IPS-15b (cell line): ENCODE results near the gene MADD.

Experiments used
- H3K27me3 ChIP-seq: one replicate; pipeline ENCODE4 v1.6.1; 2013; ENCODE audit warnings: low read length; ENCODE audit not compliant: control insufficient read depth, insufficient read depth
- H3K36me3 ChIP-seq: one replicate; pipeline ENCODE4 v1.6.1; 2013; ENCODE audit warnings: low read length; ENCODE audit not compliant: control insufficient read depth, insufficient read depth
- H3K4me1 ChIP-seq: one replicate; pipeline ENCODE4 v1.6.1; 2013; ENCODE audit warnings: mild to moderate bottlenecking, low read length; ENCODE audit not compliant: control insufficient read depth, insufficient read depth
- H3K4me3 ChIP-seq: one replicate; pipeline ENCODE4 v1.5.1; 2013; ENCODE audit warnings: low read depth, low read length
- H3K9ac ChIP-seq: one replicate; pipeline ENCODE4 v1.6.1; 2013; ENCODE audit warnings: low read depth, mild to moderate bottlenecking, low read length
- H3K9me3 ChIP-seq: one replicate; pipeline ENCODE4 v1.6.1; 2013; ENCODE audit warnings: mild to moderate bottlenecking, low read length; ENCODE audit not compliant: control insufficient read depth, insufficient read depth

Gene MADD

DNA sequence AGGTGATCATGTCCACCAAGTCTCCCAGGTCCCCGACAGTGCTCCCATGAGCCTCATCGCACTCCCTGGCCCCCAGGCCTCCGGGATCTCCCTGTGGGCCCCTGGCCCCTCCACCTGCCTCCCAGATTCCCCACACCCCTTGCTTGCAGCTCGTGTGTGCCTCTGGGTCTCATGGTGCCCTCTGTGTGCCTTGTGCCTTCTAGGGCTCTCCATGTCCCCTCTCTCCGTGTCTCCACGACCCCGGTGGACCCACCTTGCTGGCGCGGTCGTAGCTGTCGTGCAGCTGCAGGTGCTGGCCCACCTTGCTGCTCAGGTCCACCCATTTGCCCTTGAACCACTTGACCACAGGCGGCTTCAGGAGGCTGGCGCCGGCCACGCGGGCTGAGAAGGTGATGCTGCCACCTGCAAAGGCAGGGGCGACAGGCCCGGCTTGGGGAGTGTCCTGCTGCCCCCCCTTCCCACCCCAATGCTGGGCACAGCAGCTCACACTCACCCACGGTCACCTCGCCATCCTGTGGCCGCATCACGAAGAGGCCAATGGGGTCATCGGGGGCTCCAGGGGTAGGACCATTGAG is 79.7 kb downstream of the MADD start:
- H3K9ac ChIP-seq: no peak overlapping the region
- no peaks in the 10 kb centered on the region for H3K9me3 ChIP-seq
- peaks cover 6% of the 10 kb centered on the region for H3K4me1 ChIP-seq
- H3K27me3 ChIP-seq: no peaks in the 10 kb centered on the region
- H3K4me3 ChIP-seq: no peak overlapping the region
- no peaks in the 10 kb centered on the region for H3K36me3 ChIP-seq

DNA sequence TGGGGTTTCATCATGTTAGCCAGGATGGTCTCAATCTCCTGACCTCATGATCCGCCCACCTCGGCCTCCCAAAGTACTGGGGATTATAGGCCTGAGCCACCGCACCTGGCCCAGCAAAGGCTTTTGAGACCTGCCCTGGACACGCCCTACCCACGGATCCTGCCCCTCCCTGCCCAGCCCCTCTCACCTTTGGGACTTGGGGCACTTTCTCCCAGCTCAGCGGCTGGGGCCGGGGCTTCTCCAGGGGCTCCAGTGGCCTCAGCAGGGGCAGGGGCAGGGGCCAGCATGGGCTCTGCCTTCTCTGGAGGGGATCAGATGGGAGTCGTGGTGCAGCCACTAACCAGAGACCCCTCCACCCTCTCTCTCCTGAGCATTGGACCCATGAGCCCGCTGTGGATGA is 80.4 kb downstream of the MADD start:
- Histone ChIP-seq H3K36me3 (no peaks in the 10 kb centered on the region), H3K9ac (no peak overlapping the region), H3K4me3 (no peak overlapping the region), H3K4me1 (peaks cover 6% of the 10 kb centered on the region), H3K9me3 (no peaks in the 10 kb centered on the region), H3K27me3 (no peaks in the 10 kb centered on the region)

- Histone ChIP-seq H3K36me3 (no peaks in the 10 kb centered on the region), H3K27me3 (no peaks in the 10 kb centered on the region), H3K9ac (no peak overlapping the region), H3K9me3 (no peaks in the 10 kb centered on the region), H3K4me1 (peaks cover 6% of the 10 kb centered on the region), H3K4me3 (no peak overlapping the region)
These were observed 81.5 kb downstream of the MADD start for GRCh38 chr11:47351156-47352126.

DNA sequence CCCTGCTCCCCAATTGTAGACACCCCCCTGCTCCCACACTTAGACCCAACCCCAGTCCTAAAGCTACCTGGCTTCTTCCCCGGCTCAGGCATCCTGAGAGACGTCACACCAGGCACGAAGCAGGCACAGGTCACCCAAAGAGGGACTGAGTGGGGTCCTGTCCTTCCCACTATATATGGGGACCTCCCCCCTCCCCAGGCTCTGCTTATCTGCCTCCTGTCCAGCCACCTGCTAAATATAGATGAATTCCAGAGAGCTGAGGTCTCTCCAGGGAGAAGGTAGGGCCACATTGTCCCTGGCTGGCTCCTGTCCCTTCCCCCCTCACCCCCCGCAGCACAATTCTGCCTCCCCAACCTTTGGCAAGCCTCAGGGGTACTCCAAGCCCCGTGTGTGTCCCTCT is 82.6 kb downstream of the MADD start, which contains the start of gene MYBPC3:
Gene MYBPC3, minus strand, starts transcription at position 147 of the 400 bp plus-strand sequence. Its CDS starts 55 bp downstream, at position 92.
- Histone ChIP-seq H3K27me3 (no peaks in the 10 kb centered on the region), H3K4me1 (peaks cover 6% of the 10 kb centered on the region), H3K9me3 (no peaks in the 10 kb centered on the region), H3K9ac (no peak within 1 kb of the TSS), H3K36me3 (no peaks in the 10 kb centered on the region), H3K4me3 (no peak within 1 kb of the TSS)

DNA sequence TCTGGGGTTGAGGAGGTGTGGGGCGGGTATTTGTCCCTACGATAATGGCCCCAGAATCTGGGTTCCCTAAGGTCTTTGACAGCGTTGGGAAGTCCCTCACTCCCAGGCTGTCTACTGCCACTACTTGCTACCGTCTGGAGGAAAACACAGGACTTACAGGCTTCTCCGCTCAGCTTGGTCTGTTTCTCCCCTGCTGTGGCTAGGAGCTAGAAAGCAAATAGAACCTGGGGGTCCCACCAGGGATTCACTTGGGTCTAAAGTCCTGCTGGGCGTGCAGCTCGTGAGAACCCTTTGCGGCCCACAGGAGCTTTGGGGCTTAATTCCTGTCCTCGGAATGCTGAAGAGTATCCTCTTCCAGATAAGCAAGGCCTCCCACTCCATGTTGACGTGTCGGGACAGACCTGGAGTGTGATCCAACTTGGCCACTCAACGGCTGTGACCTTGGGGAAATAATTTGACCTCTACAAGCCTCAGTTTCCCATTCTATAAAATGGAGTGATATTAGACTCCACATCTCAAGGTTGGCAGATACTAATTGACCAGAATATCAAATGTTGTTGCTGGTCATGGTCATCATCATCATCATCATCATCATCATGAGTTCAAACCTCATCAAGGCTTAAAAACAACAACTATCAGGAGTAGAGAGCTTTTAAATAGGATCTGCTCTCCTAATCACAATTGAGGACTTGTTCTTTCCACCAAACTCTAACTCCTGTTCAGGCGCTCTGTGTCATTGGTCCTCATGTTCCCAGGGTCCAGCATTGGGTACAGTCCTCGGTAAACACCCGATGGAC is 84.2 kb downstream of the MADD start:
- Histone ChIP-seq H3K27me3 (no peaks in the 10 kb centered on the region), H3K9me3 (no peaks in the 10 kb centered on the region), H3K4me3 (peak overlapping the region; percentile 27), H3K4me1 (peaks cover 6% of the 10 kb centered on the region), H3K36me3 (no peaks in the 10 kb centered on the region), H3K9ac (no peak overlapping the region)

GRCh38 chr11:47354913-47355282 is 85.0 kb downstream of the MADD start:
- Histone ChIP-seq H3K4me3 (peak overlapping the region; percentile 27), H3K27me3 (no peaks in the 10 kb centered on the region), H3K4me1 (peaks cover 6% of the 10 kb centered on the region), H3K9ac (no peak overlapping the region), H3K36me3 (no peaks in the 10 kb centered on the region), H3K9me3 (no peaks in the 10 kb centered on the region)

DNA sequence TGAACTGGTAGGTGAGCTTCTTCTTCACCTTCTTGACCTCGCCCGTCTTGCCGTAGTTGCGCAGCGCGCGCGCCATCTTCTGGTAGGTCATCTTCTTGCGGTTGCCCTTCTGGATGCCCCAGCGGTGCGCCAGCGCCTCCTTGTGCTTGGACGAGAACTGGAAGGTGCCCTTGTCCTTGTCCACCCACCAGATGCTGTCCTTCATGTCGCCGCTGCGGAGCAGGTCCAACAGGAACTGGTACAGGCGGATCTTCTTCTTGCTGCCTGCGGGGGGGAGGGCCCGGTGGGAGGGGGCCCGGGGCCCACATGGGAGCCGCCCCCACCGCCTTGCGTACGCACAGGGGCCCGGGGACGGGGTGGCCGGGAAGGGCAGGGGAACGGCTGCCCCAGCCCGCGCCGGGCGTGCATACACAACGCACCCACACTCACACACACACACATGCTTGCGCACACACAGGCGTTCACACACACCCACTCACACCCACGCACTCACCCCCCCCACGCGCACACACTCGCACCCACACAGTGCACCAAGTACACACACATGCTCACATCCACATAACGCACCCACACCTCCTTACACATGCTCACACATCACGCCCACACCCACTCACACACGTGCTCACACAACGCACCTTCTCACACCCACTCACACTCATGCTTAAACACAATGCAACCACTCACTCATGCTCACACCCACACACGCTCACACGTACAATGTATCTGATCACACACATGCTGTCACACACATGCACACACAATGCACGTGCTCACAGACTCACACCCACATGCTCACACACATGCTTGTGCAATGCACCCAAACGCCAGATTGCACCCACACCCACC is 85.6 kb downstream of the MADD start:
- Histone ChIP-seq H3K27me3 (no peaks in the 10 kb centered on the region), H3K9me3 (no peaks in the 10 kb centered on the region), H3K9ac (no peak overlapping the region), H3K36me3 (no peaks in the 10 kb centered on the region), H3K4me3 (peak overlapping the region; percentile 27), H3K4me1 (peaks cover 6% of the 10 kb centered on the region)

- no peak overlapping the region for H3K9ac ChIP-seq
- peaks cover 3% of the 10 kb centered on the region for H3K4me1 ChIP-seq
- H3K27me3 ChIP-seq: no peaks in the 10 kb centered on the region
- H3K36me3 ChIP-seq: no peaks in the 10 kb centered on the region
- H3K9me3 ChIP-seq: no peaks in the 10 kb centered on the region
- no peak overlapping the region for H3K4me3 ChIP-seq
These were observed 86.4 kb downstream of the MADD start for GRCh38 chr11:47356129-47356997.

DNA sequence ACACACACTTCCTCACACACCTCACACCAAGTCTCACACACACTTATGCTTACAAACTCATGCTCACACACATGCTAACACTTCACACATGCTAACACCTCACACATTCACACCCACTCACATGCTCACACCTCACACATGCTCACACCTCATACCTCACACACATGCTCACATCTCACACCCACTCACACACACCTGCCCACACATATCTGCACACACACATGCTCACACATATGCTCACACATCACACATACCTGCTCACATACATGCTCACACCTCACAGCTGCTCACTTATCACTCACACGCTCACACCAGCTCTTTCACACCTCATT is 87.0 kb downstream of the MADD start:
- no peak overlapping the region for H3K4me3 ChIP-seq
- H3K4me1 ChIP-seq: peaks cover 3% of the 10 kb centered on the region
- no peak overlapping the region for H3K9ac ChIP-seq
- H3K9me3 ChIP-seq: no peaks in the 10 kb centered on the region
- H3K27me3 ChIP-seq: no peaks in the 10 kb centered on the region
- no peaks in the 10 kb centered on the region for H3K36me3 ChIP-seq

GRCh38 chr11:47357985-47358730 is 88.2 kb downstream of the MADD start:
- Histone ChIP-seq H3K4me3 (no peak overlapping the region), H3K27me3 (no peaks in the 10 kb centered on the region), H3K9ac (no peak overlapping the region), H3K36me3 (no peaks in the 10 kb centered on the region), H3K4me1 (peaks cover 3% of the 10 kb centered on the region), H3K9me3 (no peaks in the 10 kb centered on the region)
